ENCODE results near the gene IMPACT. TPM values are rescaled to one million over a fixed set of nuclear protein-coding genes. Genes with fewer than 3 reads are reported as not detected.

The IMPACT gene
- polyA plus RNA-seq, 2 donors = 6.3 to 8.1 TPM

- Histone ChIP-seq H3K27ac (ENCODE audit: low read depth in 2 of 2, low read length in 1 of 2) (no peak overlapping the region), H3K27me3 (ENCODE audit: control insufficient read depth in 1 of 2, insufficient read depth in 2 of 2, low read length in 2 of 2) (no peaks in the 10 kb centered on the region), H3K9me3 (ENCODE audit: control insufficient read depth in 2 of 2, insufficient read depth in 1 of 2, low read depth in 1 of 2, low read length in 1 of 2) (no peaks in the 10 kb centered on the region), H3K4me3 (ENCODE audit: low read depth in 1 of 2, low read length in 2 of 2) (no peak overlapping the region), H3K36me3 (ENCODE audit: control insufficient read depth in 2 of 2, insufficient read depth in 2 of 2, low read length in 1 of 2) (no peaks in the 10 kb centered on the region), H3K4me1 (ENCODE audit: control insufficient read depth in 2 of 2, insufficient read depth in 2 of 2, low read length in 1 of 2) (no peaks in the 10 kb centered on the region)
- WGBS, 2 donors = 87 to 89% methylated on average over 7 of the region's 7 CpGs
These were observed 39.0 kb downstream of the IMPACT start for GRCh38 chr18:24465486-24465885.

GRCh38 chr18:24466771-24467170 lies 40.3 kb downstream of the IMPACT start:
- Histone ChIP-seq H3K4me1 (ENCODE audit: control insufficient read depth in 2 of 2, insufficient read depth in 2 of 2, low read length in 1 of 2) (no peaks in the 10 kb centered on the region), H3K27ac (ENCODE audit: low read depth in 2 of 2, low read length in 1 of 2) (no peak overlapping the region), H3K27me3 (ENCODE audit: control insufficient read depth in 1 of 2, insufficient read depth in 2 of 2, low read length in 2 of 2) (no peaks in the 10 kb centered on the region), H3K9me3 (ENCODE audit: control insufficient read depth in 2 of 2, insufficient read depth in 1 of 2, low read depth in 1 of 2, low read length in 1 of 2) (no peaks in the 10 kb centered on the region), H3K36me3 (ENCODE audit: control insufficient read depth in 2 of 2, insufficient read depth in 2 of 2, low read length in 1 of 2) (no peaks in the 10 kb centered on the region), H3K4me3 (ENCODE audit: low read depth in 1 of 2, low read length in 2 of 2) (no peak overlapping the region)
- WGBS, 2 donors = 66 to 77% methylated on average over 2 of the region's 2 CpGs

- Histone ChIP-seq H3K4me1 (ENCODE audit: control insufficient read depth in 2 of 2, insufficient read depth in 2 of 2, low read length in 1 of 2) (no peaks in the 10 kb centered on the region), H3K4me3 (ENCODE audit: low read depth in 1 of 2, low read length in 2 of 2) (no peak overlapping the region), H3K36me3 (ENCODE audit: control insufficient read depth in 2 of 2, insufficient read depth in 2 of 2, low read length in 1 of 2) (no peaks in the 10 kb centered on the region), H3K9me3 (ENCODE audit: control insufficient read depth in 2 of 2, insufficient read depth in 1 of 2, low read depth in 1 of 2, low read length in 1 of 2) (no peaks in the 10 kb centered on the region), H3K27me3 (ENCODE audit: control insufficient read depth in 1 of 2, insufficient read depth in 2 of 2, low read length in 2 of 2) (no peaks in the 10 kb centered on the region), H3K27ac (ENCODE audit: low read depth in 2 of 2, low read length in 1 of 2) (no peak overlapping the region)
- WGBS, 2 donors = 40 to 61% methylated on average over 3 of the region's 3 CpGs
These were observed 43.6 kb downstream of the IMPACT start for GRCh38 chr18:24470022-24470618.

DNA sequence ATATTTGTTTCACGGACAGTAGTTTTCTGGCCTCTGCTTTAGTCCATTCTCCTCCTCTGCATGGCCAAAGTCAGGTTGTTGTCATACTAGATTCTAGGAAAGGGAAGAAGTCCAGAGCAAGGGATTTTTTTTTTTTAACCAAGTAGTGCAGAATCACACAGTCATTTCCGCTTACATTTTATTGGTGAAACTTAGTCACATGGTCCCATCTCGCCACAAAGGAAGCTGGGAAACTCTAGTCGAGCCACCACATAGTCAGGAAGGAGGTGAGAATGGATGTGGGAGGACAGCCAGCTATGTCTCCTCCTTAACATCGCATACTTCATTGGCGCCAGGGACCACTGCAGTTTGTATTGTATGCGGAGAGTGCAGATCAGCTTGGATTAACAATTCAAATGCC lies 44.3 kb downstream of the IMPACT start:
- no peaks in the 10 kb centered on the region for H3K27me3 ChIP-seq (ENCODE audit: control insufficient read depth in 1 of 2, insufficient read depth in 2 of 2, low read length in 2 of 2)
- H3K4me3 ChIP-seq (ENCODE audit: low read depth in 1 of 2, low read length in 2 of 2) = no peak overlapping the region
- no peaks in the 10 kb centered on the region for H3K4me1 ChIP-seq (ENCODE audit: control insufficient read depth in 2 of 2, insufficient read depth in 2 of 2, low read length in 1 of 2)
- 90 to 95% methylated on average over 7 of the region's 7 CpGs for WGBS, 2 donors
- H3K9me3 ChIP-seq (ENCODE audit: control insufficient read depth in 2 of 2, insufficient read depth in 1 of 2, low read depth in 1 of 2, low read length in 1 of 2) = no peaks in the 10 kb centered on the region
- no peak overlapping the region for H3K27ac ChIP-seq (ENCODE audit: low read depth in 2 of 2, low read length in 1 of 2)
- H3K36me3 ChIP-seq (ENCODE audit: control insufficient read depth in 2 of 2, insufficient read depth in 2 of 2, low read length in 1 of 2) = no peaks in the 10 kb centered on the region

- Histone ChIP-seq H3K4me3 (ENCODE audit: low read depth in 1 of 2, low read length in 2 of 2) (no peak overlapping the region), H3K36me3 (ENCODE audit: control insufficient read depth in 2 of 2, insufficient read depth in 2 of 2, low read length in 1 of 2) (no peaks in the 10 kb centered on the region), H3K9me3 (ENCODE audit: control insufficient read depth in 2 of 2, insufficient read depth in 1 of 2, low read depth in 1 of 2, low read length in 1 of 2) (no peaks in the 10 kb centered on the region), H3K27ac (ENCODE audit: low read depth in 2 of 2, low read length in 1 of 2) (no peak overlapping the region), H3K27me3 (ENCODE audit: control insufficient read depth in 1 of 2, insufficient read depth in 2 of 2, low read length in 2 of 2) (no peaks in the 10 kb centered on the region), H3K4me1 (ENCODE audit: control insufficient read depth in 2 of 2, insufficient read depth in 2 of 2, low read length in 1 of 2) (no peaks in the 10 kb centered on the region)
- 77 to 80% methylated on average over 5 of the region's 5 CpGs for WGBS, 2 donors
These were observed 46.1 kb downstream of the IMPACT start for GRCh38 chr18:24472591-24472990.

DNA sequence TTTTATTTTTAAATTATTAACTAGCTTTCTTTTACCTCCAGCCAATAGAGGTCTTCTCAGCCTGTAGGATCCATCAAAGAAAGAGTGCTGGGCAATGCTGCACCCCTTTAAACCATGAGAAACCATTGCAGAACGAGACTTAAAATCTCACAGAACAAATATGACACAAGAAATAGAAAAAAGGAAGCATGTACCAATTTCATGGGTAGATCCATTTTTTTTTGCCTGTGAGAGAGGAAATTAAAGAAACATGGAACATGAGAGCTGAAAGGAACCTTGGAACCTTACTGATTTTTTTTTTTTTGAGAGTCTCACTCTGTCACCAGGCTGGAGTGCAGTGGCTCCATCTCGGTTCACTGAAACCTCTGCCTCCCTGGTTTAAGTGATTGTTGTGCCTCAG lies 47.9 kb downstream of the IMPACT start:
- 73 to 81% methylated on average over 2 of the region's 2 CpGs for WGBS, 2 donors
- Histone ChIP-seq H3K4me3 (ENCODE audit: low read depth in 1 of 2, low read length in 2 of 2) (no peak overlapping the region), H3K36me3 (ENCODE audit: control insufficient read depth in 2 of 2, insufficient read depth in 2 of 2, low read length in 1 of 2) (no peaks in the 10 kb centered on the region), H3K4me1 (ENCODE audit: control insufficient read depth in 2 of 2, insufficient read depth in 2 of 2, low read length in 1 of 2) (no peaks in the 10 kb centered on the region), H3K27ac (ENCODE audit: low read depth in 2 of 2, low read length in 1 of 2) (no peak overlapping the region), H3K27me3 (ENCODE audit: control insufficient read depth in 1 of 2, insufficient read depth in 2 of 2, low read length in 2 of 2) (no peaks in the 10 kb centered on the region), H3K9me3 (ENCODE audit: control insufficient read depth in 2 of 2, insufficient read depth in 1 of 2, low read depth in 1 of 2, low read length in 1 of 2) (no peaks in the 10 kb centered on the region)

DNA sequence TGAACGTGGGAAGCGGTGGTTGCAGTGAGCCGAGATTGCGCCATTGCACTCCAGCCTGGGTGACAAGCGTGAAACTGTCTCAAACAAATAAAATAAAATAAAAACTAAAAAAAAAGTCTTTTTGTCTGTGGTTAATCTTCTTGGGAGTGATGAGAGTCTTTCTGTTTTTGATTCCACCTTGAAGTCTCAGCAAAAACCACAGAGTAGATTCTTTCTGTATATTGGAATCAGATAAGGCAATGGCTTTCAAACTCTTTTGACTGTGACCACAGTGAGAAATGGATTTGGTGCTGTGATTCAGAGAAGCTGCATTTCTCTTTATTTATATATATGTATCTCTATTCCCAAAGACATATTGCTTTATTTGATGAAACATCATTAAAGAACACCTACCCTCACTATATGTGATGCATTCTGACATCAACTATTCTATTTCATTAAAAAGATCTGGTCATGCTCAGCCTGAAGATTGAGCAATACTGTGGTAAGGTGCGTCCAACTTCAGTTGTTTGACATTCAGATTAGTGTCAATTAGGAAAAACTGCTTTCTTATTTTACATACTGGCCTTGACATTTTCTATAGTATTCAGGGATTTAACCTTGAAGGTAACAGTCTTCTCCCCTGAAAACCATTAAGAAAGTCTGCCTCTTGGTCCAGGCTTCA lies 49.6 kb downstream of the IMPACT start:
- Histone ChIP-seq H3K4me3 (ENCODE audit: low read depth in 1 of 2, low read length in 2 of 2) (no peak overlapping the region), H3K36me3 (ENCODE audit: control insufficient read depth in 2 of 2, insufficient read depth in 2 of 2, low read length in 1 of 2) (no peaks in the 10 kb centered on the region), H3K4me1 (ENCODE audit: control insufficient read depth in 2 of 2, insufficient read depth in 2 of 2, low read length in 1 of 2) (no peaks in the 10 kb centered on the region), H3K27me3 (ENCODE audit: control insufficient read depth in 1 of 2, insufficient read depth in 2 of 2, low read length in 2 of 2) (no peaks in the 10 kb centered on the region), H3K27ac (ENCODE audit: low read depth in 2 of 2, low read length in 1 of 2) (no peak overlapping the region), H3K9me3 (ENCODE audit: control insufficient read depth in 2 of 2, insufficient read depth in 1 of 2, low read depth in 1 of 2, low read length in 1 of 2) (no peaks in the 10 kb centered on the region)
- WGBS, 2 donors = 84 to 87% methylated on average over 6 of the region's 6 CpGs

- no peaks in the 10 kb centered on the region for H3K27me3 ChIP-seq (ENCODE audit: control insufficient read depth in 1 of 2, insufficient read depth in 2 of 2, low read length in 2 of 2)
- no peaks in the 10 kb centered on the region for H3K36me3 ChIP-seq (ENCODE audit: control insufficient read depth in 2 of 2, insufficient read depth in 2 of 2, low read length in 1 of 2)
- no peak overlapping the region for H3K4me3 ChIP-seq (ENCODE audit: low read depth in 1 of 2, low read length in 2 of 2)
- WGBS, 2 donors = 86 to 88% methylated on average over 7 of the region's 7 CpGs
- H3K27ac ChIP-seq (ENCODE audit: low read depth in 2 of 2, low read length in 1 of 2) = no peak overlapping the region
- H3K4me1 ChIP-seq (ENCODE audit: control insufficient read depth in 2 of 2, insufficient read depth in 2 of 2, low read length in 1 of 2) = no peaks in the 10 kb centered on the region
- H3K9me3 ChIP-seq (ENCODE audit: control insufficient read depth in 2 of 2, insufficient read depth in 1 of 2, low read depth in 1 of 2, low read length in 1 of 2) = no peaks in the 10 kb centered on the region
These were observed 52.9 kb downstream of the IMPACT start for GRCh38 chr18:24479371-24479770.

DNA sequence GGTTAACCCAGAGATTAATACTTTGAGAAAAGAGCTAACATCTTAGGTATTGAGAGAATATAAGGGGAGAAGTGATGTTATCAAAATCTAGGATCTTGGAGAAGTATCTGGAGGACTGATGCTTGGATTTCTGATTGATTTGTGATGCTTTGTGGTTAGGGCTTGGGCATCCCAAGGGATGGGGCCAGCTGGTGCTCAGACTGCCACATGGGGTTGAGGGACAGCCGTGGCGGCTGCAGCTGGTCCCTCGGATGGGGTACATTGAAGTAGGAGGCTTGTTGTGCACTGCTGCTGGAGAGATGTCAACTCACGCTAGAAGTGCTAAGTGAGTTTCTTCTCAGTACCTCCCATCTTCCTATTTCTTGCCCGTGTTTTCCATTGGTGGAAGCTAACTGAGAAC lies 56.4 kb downstream of the IMPACT start:
- no peaks in the 10 kb centered on the region for H3K36me3 ChIP-seq (ENCODE audit: control insufficient read depth in 2 of 2, insufficient read depth in 2 of 2, low read length in 1 of 2)
- WGBS, 2 donors = 89 to 96% methylated on average over 5 of the region's 5 CpGs
- H3K27ac ChIP-seq (ENCODE audit: low read depth in 2 of 2, low read length in 1 of 2) = no peak overlapping the region
- no peak overlapping the region for H3K4me3 ChIP-seq (ENCODE audit: low read depth in 1 of 2, low read length in 2 of 2)
- no peaks in the 10 kb centered on the region for H3K9me3 ChIP-seq (ENCODE audit: control insufficient read depth in 2 of 2, insufficient read depth in 1 of 2, low read depth in 1 of 2, low read length in 1 of 2)
- H3K4me1 ChIP-seq (ENCODE audit: control insufficient read depth in 2 of 2, insufficient read depth in 2 of 2, low read length in 1 of 2) = no peaks in the 10 kb centered on the region
- H3K27me3 ChIP-seq (ENCODE audit: control insufficient read depth in 1 of 2, insufficient read depth in 2 of 2, low read length in 2 of 2) = no peaks in the 10 kb centered on the region

DNA sequence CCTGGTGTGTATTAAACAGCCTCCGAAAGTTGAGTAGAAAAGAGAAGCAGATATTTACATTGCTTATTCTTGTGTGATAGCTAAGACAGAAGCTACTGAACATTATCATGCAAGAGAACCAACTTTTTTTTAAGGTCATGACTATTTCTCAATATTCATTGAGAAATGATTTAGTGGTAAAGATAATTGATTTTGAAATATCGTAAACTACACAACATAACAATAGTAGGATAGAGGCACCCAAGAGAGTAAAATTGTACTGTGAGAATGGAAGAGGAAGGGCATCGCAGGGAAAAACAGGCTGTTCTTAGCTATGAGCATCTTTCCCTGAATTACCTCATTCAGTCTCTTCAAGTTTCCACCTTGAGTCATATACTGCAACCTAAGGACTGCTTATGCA lies 59.2 kb downstream of the IMPACT start:
- Histone ChIP-seq H3K27me3 (ENCODE audit: control insufficient read depth in 1 of 2, insufficient read depth in 2 of 2, low read length in 2 of 2) (no peaks in the 10 kb centered on the region), H3K4me1 (ENCODE audit: control insufficient read depth in 2 of 2, insufficient read depth in 2 of 2, low read length in 1 of 2) (no peaks in the 10 kb centered on the region), H3K36me3 (ENCODE audit: control insufficient read depth in 2 of 2, insufficient read depth in 2 of 2, low read length in 1 of 2) (no peaks in the 10 kb centered on the region), H3K9me3 (ENCODE audit: control insufficient read depth in 2 of 2, insufficient read depth in 1 of 2, low read depth in 1 of 2, low read length in 1 of 2) (peaks cover 0 to 2% of the 10 kb centered on the region in 2 donors), H3K27ac (ENCODE audit: low read depth in 2 of 2, low read length in 1 of 2) (no peak overlapping the region), H3K4me3 (ENCODE audit: low read depth in 1 of 2, low read length in 2 of 2) (no peak overlapping the region)
- 91 to 96% methylated on average over 3 of the region's 3 CpGs for WGBS, 2 donors

Data from esophagus (tissue), 2 donors.